Subcutaneous adipose tissue (tissue), 4 donors: ENCODE data around the gene TMEM18. TPM values are rescaled to one million over a fixed set of nuclear protein-coding genes. Genes with fewer than 3 reads are reported as not detected.

ENCODE experiments used
- CTCF ChIP-seq: fragments of 450-650 bp; IDR thresholded peaks from one replicate; pipeline ENCODE4 v1.5.1; 2016; ENCODE audit warnings: low read depth, mild to moderate bottlenecking, control low read depth, antibody characterized with exemption, moderate library complexity
- total RNA-seq, 4 donors: library from RNA; depleted of rRNA; stranded (reverse); fragments of >200 nt; gene quantifications; one replicate each; pipeline ENCODE4 v1.1.0, GENCODE V29; 2016

Gene TMEM18
- total RNA-seq, 4 donors from 2014 or later: 11.9 to 29.9 (median 15.1) TPM

- no peak for TF ChIP-seq CTCF
Observed at GRCh38 chr2:671072-671471, 6.1 kb downstream of the TMEM18 start.

GRCh38 chr2:670637-671036 is 6.6 kb downstream of the TMEM18 start:
- TF ChIP-seq CTCF: no peak

GRCh38 chr2:669323-669722 is 7.9 kb downstream of the TMEM18 start:
- TF ChIP-seq CTCF: no peak

GRCh38 chr2:668000-668398 is 9.2 kb downstream of the TMEM18 start:
- no peak for TF ChIP-seq CTCF

- TF ChIP-seq CTCF: no peak
Observed at GRCh38 chr2:667332-667999, 9.7 kb downstream of the TMEM18 start.

GRCh38 chr2:666441-666840 is 10.8 kb downstream of the TMEM18 start:
- no peak for TF ChIP-seq CTCF

GRCh38 chr2:665340-666073 is 11.7 kb downstream of the TMEM18 start:
- TF ChIP-seq CTCF: no peak
